Measurements from ENCODE around the gene GOSR2. TPM values are rescaled to one million over a fixed set of nuclear protein-coding genes. Genes with fewer than 3 reads are reported as not detected.
A peak's percentile ranks its signal among the peaks of the same experiment; 100 is the strongest.

GOSR2 gene
- total and polyA plus RNA-seq, 2 of the 13 experiments (the other 11 are each of a cell fraction or from before 2014, with no cell fraction given): 61.5 to 63.9 TPM

GRCh38 chr17:46876353-46876887 lies 46.5 kb upstream of the GOSR2 start (continued):
- TF ChIP-seq HIVEP1 (CRISPR knock-in tag; IDR thresholded peaks at IDR 0.05) (peak; percentile 73; the same call in 1 of the 2 replicates), HDAC2 (CRISPR knock-in tag; IDR thresholded peaks at IDR 0.05) (no peak), TP53 (CRISPR knock-in tag; conservative IDR thresholded peaks at IDR 0.05) (no peak), PATZ1 (CRISPR knock-in tag; IDR thresholded peaks at IDR 0.05) (peak; percentile 79), IRF2 (CRISPR knock-in tag; IDR thresholded peaks at IDR 0.05) (0 out of 2 replicates have a peak, but pooled peaks have one; percentile 58), ZNF572 (CRISPR knock-in tag; IDR thresholded peaks at IDR 0.05) (peak; percentile 70; the same call in 1 of the 2 replicates), ZC3H4 (CRISPR knock-in tag; IDR thresholded peaks at IDR 0.05; ENCODE audit: borderline replicate concordance) (no peak), ETV5 (CRISPR knock-in tag; IDR thresholded peaks at IDR 0.05; ENCODE audit: borderline replicate concordance) (0 out of 2 replicates have a peak, but pooled peaks have one; percentile 9), ATF7 (IDR thresholded peaks at IDR 0.05) (no peak), ATF7 (CRISPR knock-in tag; IDR thresholded peaks at IDR 0.05) (no peak), ZNF281 (CRISPR knock-in tag; IDR thresholded peaks at IDR 0.05; ENCODE audit: borderline replicate concordance) (0 out of 2 replicates have a peak, but pooled peaks have one; percentile 11), ZNF800 (CRISPR knock-in tag; IDR thresholded peaks at IDR 0.05) (no peak), NFAT5 (CRISPR knock-in tag; IDR thresholded peaks at IDR 0.05) (0 out of 2 replicates have a peak, but pooled peaks have one; percentile 10), XRCC5 (optimal IDR thresholded peaks at IDR 0.05; ENCODE audit: low read length) (peak; percentile 83), ZNF564 (CRISPR knock-in tag; IDR thresholded peaks at IDR 0.05) (no peak), TFDP1 (CRISPR knock-in tag; IDR thresholded peaks at IDR 0.05; ENCODE audit: borderline replicate concordance) (peak; percentile 54; the same call in 1 of the 2 replicates)

Data from HepG2 (cell line).